ENCODE data around the gene C3orf52. TPM values are rescaled to one million over a fixed set of nuclear protein-coding genes. Genes with fewer than 3 reads are reported as not detected.
"Not testable (repeated sequence)": the region's sequence is repeated elsewhere in the genome, so short reads cannot be mapped to it uniquely, and the experiment has no call there.

C3orf52 gene
- total RNA-seq, 5 donors from 2014 or later (not counting 1 experiment from before 2014, with no cell fraction given): 0.95 to 2.2 (median 1.5) TPM

GRCh38 chr3:112072387-112073060 lies 13.7 kb upstream of the C3orf52 start:
- DNase-seq: peak; percentile 58 to 92 (median 78)
- H3K4me1 Mint-ChIP-seq: peaks cover 45 to 49% (median 47%) of the 10 kb centered on the region in 3 donors
- POLR2A ChIA-PET: interaction anchor here in 1 of 2 donors (0.6 kb wide), 1 partner anchor 924 kb away, joined by 3 read pairs; no protein-coding TSS in a partner anchor
- H3K27ac Mint-ChIP-seq: peak overlapping the region; percentile 97 to 98
- peak overlapping the region; percentile 75 to 87 (median 75) for H3K4me3 Mint-ChIP-seq
- not testable (repeated sequence) for H3K36me3 Mint-ChIP-seq; H3K27me3 Mint-ChIP-seq; H3K9me3 ChIP-seq; H3K27me3 ChIP-seq (replicated peaks in 1 of 2; ENCODE audit: control insufficient read depth in 2 of 2, extremely low read depth in 1 of 2, insufficient read depth in 2 of 2, low read length in 1 of 2); H3K36me3 ChIP-seq (ENCODE audit: control insufficient read depth in 2 of 2, extremely low read depth in 1 of 2, insufficient read depth in 1 of 2, low read length in 1 of 2); H3K9me3 Mint-ChIP-seq
- CTCF ChIA-PET: interaction anchor here (0.7 to 1.3 kb wide), 6 partner anchors 29 to 398 kb away, joined by 3 to 6 read pairs (median 3); partner anchors contain the start of gene ABHD10 (in 1 of the 2)
- peak overlapping the region; percentile 29 for H3K27ac ChIP-seq (ENCODE audit: low read length)
- peaks cover 15 to 24% of the 10 kb centered on the region in 2 experiments for H3K4me1 ChIP-seq (ENCODE audit: control insufficient read depth in 1 of 2, extremely low read depth in 1 of 2, insufficient read depth in 2 of 2, low read length in 2 of 2)
- 17% methylated on average over 4 of the region's 8 CpGs for WGBS (ENCODE audit: insufficient coverage)
- peak; percentile 70 to 78 (median 76) for ATAC-seq (replicated peaks in 1 of 4)
- H3K4me3 ChIP-seq (ENCODE audit: control insufficient read depth in 1 of 2, extremely low read depth in 1 of 2, low read length in 1 of 2): peak overlapping the region in 1 of 2 donors; percentile 21

- peak overlapping the region; percentile 97 to 98 for H3K27ac Mint-ChIP-seq
Measured at GRCh38 chr3:112074006-112074405, 12.2 kb upstream of the C3orf52 start.

GRCh38 chr3:112074616-112075497 lies 11.3 kb upstream of the C3orf52 start:
- CTCF ChIA-PET: no interaction called here
- peaks cover 45 to 49% (median 47%) of the 10 kb centered on the region in 3 donors for H3K4me1 Mint-ChIP-seq

More at GRCh38 chr3:112074006-112074405, 12.2 kb upstream of the C3orf52 start:
- Mint-ChIP-seq H3K9me3 (peaks cover 0 to 6% (median 0%) of the 10 kb centered on the region in 3 donors), H3K36me3 (peaks cover 6% of the 10 kb centered on the region), H3K4me1 (peaks cover 45 to 49% (median 47%) of the 10 kb centered on the region in 3 donors), H3K27me3 (peaks cover 0 to 4% of the 10 kb centered on the region in 2 donors), H3K4me3 (peak overlapping the region in 1 of 3 donors; percentile 87)
- WGBS (ENCODE audit: insufficient coverage): 100% methylated on average over 1 of the region's 2 CpGs
- no peak overlapping the region for H3K27ac ChIP-seq (ENCODE audit: low read length)
- DNase-seq (no peak), ATAC-seq (replicated peaks in 1 of 4) (no peak)
- H3K36me3 ChIP-seq (ENCODE audit: control insufficient read depth in 2 of 2, extremely low read depth in 1 of 2, insufficient read depth in 1 of 2, low read length in 1 of 2): no peaks in the 10 kb centered on the region
- CTCF ChIA-PET: no interaction called here
- no peaks in the 10 kb centered on the region for H3K27me3 ChIP-seq (replicated peaks in 1 of 2; ENCODE audit: control insufficient read depth in 2 of 2, extremely low read depth in 1 of 2, insufficient read depth in 2 of 2, low read length in 1 of 2)
- H3K4me1 ChIP-seq (ENCODE audit: control insufficient read depth in 1 of 2, extremely low read depth in 1 of 2, insufficient read depth in 2 of 2, low read length in 2 of 2): peaks cover 15 to 24% of the 10 kb centered on the region in 2 experiments
- no peaks in the 10 kb centered on the region for H3K9me3 ChIP-seq
- H3K4me3 ChIP-seq (ENCODE audit: control insufficient read depth in 1 of 2, extremely low read depth in 1 of 2, low read length in 1 of 2): no peak overlapping the region
- POLR2A ChIA-PET: no interaction called here

GRCh38 chr3:112078125-112079083 lies 7.8 kb upstream of the C3orf52 start:
- Mint-ChIP-seq H3K27me3 (no peaks in the 10 kb centered on the region), H3K4me1 (peaks cover 25 to 26% (median 25%) of the 10 kb centered on the region in 3 donors), H3K4me3 (no peak overlapping the region), H3K9me3 (no peaks in the 10 kb centered on the region), H3K36me3 (no peaks in the 10 kb centered on the region), H3K27ac (peak overlapping the region; percentile 7 to 19)
- DNase-seq: no peak
- no peaks in the 10 kb centered on the region for H3K36me3 ChIP-seq (ENCODE audit: control insufficient read depth in 2 of 2, extremely low read depth in 1 of 2, insufficient read depth in 1 of 2, low read length in 1 of 2)
- 94% methylated on average over 5 of the region's 10 CpGs for WGBS (ENCODE audit: insufficient coverage)
- H3K9me3 ChIP-seq: no peaks in the 10 kb centered on the region
- POLR2A ChIA-PET: no interaction called here
- H3K27me3 ChIP-seq (replicated peaks in 1 of 2; ENCODE audit: control insufficient read depth in 2 of 2, extremely low read depth in 1 of 2, insufficient read depth in 2 of 2, low read length in 1 of 2): no peaks in the 10 kb centered on the region
- H3K4me1 ChIP-seq (ENCODE audit: control insufficient read depth in 1 of 2, extremely low read depth in 1 of 2, insufficient read depth in 2 of 2, low read length in 2 of 2): peaks cover 6 to 24% of the 10 kb centered on the region in 2 experiments
- no peak overlapping the region for H3K27ac ChIP-seq (ENCODE audit: low read length)
- ATAC-seq (replicated peaks in 1 of 4): no peak
- CTCF ChIA-PET: no interaction called here
- H3K4me3 ChIP-seq (ENCODE audit: control insufficient read depth in 1 of 2, extremely low read depth in 1 of 2, low read length in 1 of 2): no peak overlapping the region

More at GRCh38 chr3:112074616-112075497, 11.3 kb upstream of the C3orf52 start:
- POLR2A ChIA-PET: no interaction called here
- ATAC-seq (replicated peaks in 1 of 4) (peak; percentile 77 to 91 (median 84)), DNase-seq (peak in 18 of 35 experiments; percentile 4 to 60 (median 17))
- H3K27ac ChIP-seq (ENCODE audit: low read length): peak overlapping the region; percentile 43
- H3K4me1 ChIP-seq (ENCODE audit: control insufficient read depth in 1 of 2, extremely low read depth in 1 of 2, insufficient read depth in 2 of 2, low read length in 2 of 2): peaks cover 15 to 24% of the 10 kb centered on the region in 2 experiments
- H3K9me3 ChIP-seq: no peaks in the 10 kb centered on the region
- Mint-ChIP-seq H3K4me3 (peak overlapping the region; percentile 40 to 66 (median 50)), H3K36me3 (peaks cover 3% of the 10 kb centered on the region), H3K27ac (peak overlapping the region; percentile 97 to 98), H3K9me3 (peaks cover 0 to 4% (median 0%) of the 10 kb centered on the region in 3 donors), H3K27me3 (peaks cover 0 to 2% of the 10 kb centered on the region in 2 donors)
- 34% methylated on average over 4 of the region's 6 CpGs for WGBS (ENCODE audit: insufficient coverage)
- H3K36me3 ChIP-seq (ENCODE audit: control insufficient read depth in 2 of 2, extremely low read depth in 1 of 2, insufficient read depth in 1 of 2, low read length in 1 of 2): no peaks in the 10 kb centered on the region
- no peaks in the 10 kb centered on the region for H3K27me3 ChIP-seq (replicated peaks in 1 of 2; ENCODE audit: control insufficient read depth in 2 of 2, extremely low read depth in 1 of 2, insufficient read depth in 2 of 2, low read length in 1 of 2)
- peak overlapping the region in 1 of 2 donors; percentile 32 for H3K4me3 ChIP-seq (ENCODE audit: control insufficient read depth in 1 of 2, extremely low read depth in 1 of 2, low read length in 1 of 2)

GRCh38 chr3:112083239-112083638 lies 3.0 kb upstream of the C3orf52 start:
- ATAC-seq (replicated peaks in 1 of 4) (no peak), DNase-seq (no peak)
- H3K4me1 Mint-ChIP-seq: peaks cover 29 to 40% (median 33%) of the 10 kb centered on the region in 3 donors
- Histone ChIP-seq H3K27me3 (replicated peaks in 1 of 2; ENCODE audit: control insufficient read depth in 2 of 2, extremely low read depth in 1 of 2, insufficient read depth in 2 of 2, low read length in 1 of 2) (peaks cover 0 to 9% of the 10 kb centered on the region in 2 experiments), H3K27ac (ENCODE audit: low read length) (no peak overlapping the region), H3K9me3 (no peaks in the 10 kb centered on the region), H3K4me3 (ENCODE audit: control insufficient read depth in 1 of 2, extremely low read depth in 1 of 2, low read length in 1 of 2) (no peak overlapping the region), H3K36me3 (ENCODE audit: control insufficient read depth in 2 of 2, extremely low read depth in 1 of 2, insufficient read depth in 1 of 2, low read length in 1 of 2) (no peaks in the 10 kb centered on the region), H3K4me1 (ENCODE audit: control insufficient read depth in 1 of 2, extremely low read depth in 1 of 2, insufficient read depth in 2 of 2, low read length in 2 of 2) (peaks cover 15 to 20% of the 10 kb centered on the region in 2 experiments)
- peaks cover 0 to 9% of the 10 kb centered on the region in 2 donors for H3K27me3 Mint-ChIP-seq
- 86% methylated on average over 1 of the region's 4 CpGs for WGBS (ENCODE audit: insufficient coverage)
- no peaks in the 10 kb centered on the region for H3K9me3 Mint-ChIP-seq
- no peak overlapping the region for H3K27ac Mint-ChIP-seq
- ChIA-PET POLR2A (no interaction called here), CTCF (no interaction called here)
- no peak overlapping the region for H3K4me3 Mint-ChIP-seq
- no peaks in the 10 kb centered on the region for H3K36me3 Mint-ChIP-seq
